ENCODE data around the gene CACNA1C. TPM values are rescaled to one million over a fixed set of nuclear protein-coding genes. Genes with fewer than 3 reads are reported as not detected.
A peak's percentile ranks its signal among the peaks of the same experiment; 100 is the strongest.

CACNA1C gene
- polyA plus RNA-seq, 1 donor from 2014 or later: 0.06 TPM

DNA sequence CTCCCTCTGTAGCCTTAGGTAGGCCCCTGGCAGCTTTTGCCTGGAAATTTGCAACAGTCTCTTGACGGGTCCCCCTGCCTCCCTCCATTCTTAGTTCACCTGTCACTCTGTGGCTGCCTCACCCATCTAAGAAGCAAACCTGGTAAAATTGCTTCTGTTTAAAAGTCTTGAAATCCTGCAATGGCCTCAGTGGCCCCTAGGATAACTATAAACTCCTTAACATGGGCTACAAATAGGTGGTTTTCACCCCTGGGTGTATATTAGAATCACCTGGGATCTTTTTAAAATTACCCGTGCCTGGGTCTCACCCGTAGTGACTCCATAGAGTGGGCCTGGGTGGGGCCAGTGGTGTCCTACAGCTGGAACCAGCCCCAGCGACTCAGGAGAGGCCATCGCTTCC lies 332.7 kb downstream of the CACNA1C start:
- peaks cover 0 to 3% (median 0%) of the 10 kb centered on the region in 3 donors for H3K4me1 Mint-ChIP-seq
- no peaks in the 10 kb centered on the region for H3K36me3 Mint-ChIP-seq
- H3K9me3 Mint-ChIP-seq: peaks cover 0 to 2% (median 0%) of the 10 kb centered on the region in 3 donors
- no peak overlapping the region for H3K4me3 Mint-ChIP-seq
- no peaks in the 10 kb centered on the region for H3K27me3 Mint-ChIP-seq
- no peak overlapping the region for H3K27ac Mint-ChIP-seq

GRCh38 chr12:2386566-2386965 lies 333.8 kb downstream of the CACNA1C start:
- H3K27ac Mint-ChIP-seq: no peak overlapping the region
- peaks cover 1% of the 10 kb centered on the region for H3K27me3 Mint-ChIP-seq
- H3K4me3 Mint-ChIP-seq: no peak overlapping the region
- H3K36me3 Mint-ChIP-seq: no peaks in the 10 kb centered on the region
- peaks cover 0 to 4% (median 0%) of the 10 kb centered on the region in 3 donors for H3K9me3 Mint-ChIP-seq
- peaks cover 0 to 3% (median 0%) of the 10 kb centered on the region in 3 donors for H3K4me1 Mint-ChIP-seq

DNA sequence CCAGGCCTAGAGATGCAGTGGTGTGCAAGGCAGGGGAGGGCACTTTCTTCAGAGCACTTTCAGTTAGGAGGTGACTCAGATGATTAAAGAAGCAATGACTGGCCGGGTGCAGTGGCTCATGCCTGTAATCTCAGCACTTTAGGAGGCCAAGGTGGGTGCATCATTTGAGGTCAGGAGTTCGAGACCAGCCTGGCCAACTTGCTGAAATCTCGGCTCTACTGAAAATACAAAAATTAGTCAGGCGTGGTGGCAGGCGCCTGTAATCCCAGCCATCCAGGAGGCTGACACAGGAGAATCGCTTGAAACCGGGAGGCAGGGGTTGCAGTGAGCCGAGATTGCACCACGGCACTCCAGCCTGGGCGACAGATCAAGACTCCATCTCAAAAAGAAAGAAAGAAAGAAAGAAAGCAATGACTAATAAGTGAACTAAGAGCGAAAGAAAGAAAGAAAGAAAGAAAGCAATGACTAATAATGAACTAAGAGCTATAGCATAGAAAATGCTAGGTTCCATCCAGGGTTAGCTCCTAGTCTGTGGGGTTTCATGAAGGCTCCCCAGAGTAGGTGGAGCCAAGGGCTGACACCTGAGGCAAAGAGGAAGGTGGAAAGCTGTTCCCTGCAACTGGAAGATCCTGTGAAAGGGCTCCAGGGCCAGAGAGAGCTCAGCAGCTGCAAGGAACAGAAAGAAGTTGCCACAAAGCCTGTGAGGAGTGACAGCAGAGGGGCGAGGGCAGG lies 334.5 kb downstream of the CACNA1C start:
- Mint-ChIP-seq H3K36me3 (no peaks in the 10 kb centered on the region), H3K9me3 (peaks cover 0 to 4% (median 0%) of the 10 kb centered on the region in 3 donors), H3K27me3 (peaks cover 1% of the 10 kb centered on the region), H3K27ac (no peak overlapping the region), H3K4me3 (no peak overlapping the region), H3K4me1 (peaks cover 0 to 3% (median 0%) of the 10 kb centered on the region in 3 donors)

DNA sequence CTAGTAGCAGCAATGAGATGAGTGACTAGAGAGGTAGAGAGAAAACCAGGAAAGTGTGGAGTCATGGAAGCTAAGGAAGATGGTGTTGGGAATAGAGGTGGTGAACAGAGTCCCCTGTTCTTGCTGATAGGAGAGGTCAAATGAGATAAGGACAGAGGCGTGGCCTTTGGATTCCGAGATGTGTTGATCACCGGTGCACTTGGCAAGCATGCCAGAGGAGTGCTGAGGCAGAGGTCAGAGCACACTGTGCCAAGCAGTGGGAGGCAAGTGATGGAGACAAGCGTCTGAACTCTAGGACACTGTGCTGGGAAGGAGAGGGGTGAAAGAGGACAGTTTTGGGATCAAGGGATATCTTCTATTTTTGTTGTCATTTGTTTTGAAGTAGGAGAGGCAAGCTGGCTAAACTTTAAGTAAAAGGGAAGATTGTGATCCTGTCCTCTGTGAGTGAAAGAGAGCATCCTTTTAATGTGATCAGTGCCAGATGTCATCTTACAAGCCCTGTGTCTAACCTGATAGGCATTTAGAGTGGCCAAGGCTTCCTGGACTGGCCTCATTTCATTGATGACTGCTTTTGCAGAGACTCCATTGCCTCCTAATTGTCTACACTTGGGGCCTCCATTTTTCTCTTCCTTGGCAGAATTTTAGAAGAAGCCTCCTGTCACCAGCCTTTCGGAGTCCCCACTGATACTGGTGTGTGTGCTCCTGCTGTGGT lies 336.4 kb downstream of the CACNA1C start:
- Mint-ChIP-seq H3K27me3 (peaks cover 1% of the 10 kb centered on the region), H3K36me3 (no peaks in the 10 kb centered on the region), H3K4me1 (no peaks in the 10 kb centered on the region), H3K9me3 (peaks cover 0 to 4% (median 0%) of the 10 kb centered on the region in 3 donors), H3K27ac (no peak overlapping the region), H3K4me3 (no peak overlapping the region)

GRCh38 chr12:2390133-2390532 lies 337.3 kb downstream of the CACNA1C start:
- peak overlapping the region in 1 of 3 donors; percentile 25 for H3K27ac Mint-ChIP-seq
- no peak overlapping the region for H3K4me3 Mint-ChIP-seq
- peaks cover 2% of the 10 kb centered on the region for H3K27me3 Mint-ChIP-seq
- no peaks in the 10 kb centered on the region for H3K4me1 Mint-ChIP-seq
- peaks cover 0 to 4% (median 0%) of the 10 kb centered on the region in 3 donors for H3K9me3 Mint-ChIP-seq
- H3K36me3 Mint-ChIP-seq: no peaks in the 10 kb centered on the region

GRCh38 chr12:2390850-2391390 lies 338.1 kb downstream of the CACNA1C start:
- Mint-ChIP-seq H3K27ac (peak overlapping the region in 1 of 3 donors; percentile 25), H3K9me3 (peaks cover 0 to 4% (median 0%) of the 10 kb centered on the region in 3 donors), H3K27me3 (peaks cover 2% of the 10 kb centered on the region), H3K36me3 (no peaks in the 10 kb centered on the region), H3K4me1 (no peaks in the 10 kb centered on the region), H3K4me3 (no peak overlapping the region)

- peaks cover 2% of the 10 kb centered on the region for H3K27me3 Mint-ChIP-seq
- H3K9me3 Mint-ChIP-seq: peaks cover 0 to 4% (median 0%) of the 10 kb centered on the region in 3 donors
- H3K27ac Mint-ChIP-seq: no peak overlapping the region
- H3K4me1 Mint-ChIP-seq: no peaks in the 10 kb centered on the region
- H3K4me3 Mint-ChIP-seq: no peak overlapping the region
- no peaks in the 10 kb centered on the region for H3K36me3 Mint-ChIP-seq
Observed at GRCh38 chr12:2391740-2392331, 339.0 kb downstream of the CACNA1C start.

DNA sequence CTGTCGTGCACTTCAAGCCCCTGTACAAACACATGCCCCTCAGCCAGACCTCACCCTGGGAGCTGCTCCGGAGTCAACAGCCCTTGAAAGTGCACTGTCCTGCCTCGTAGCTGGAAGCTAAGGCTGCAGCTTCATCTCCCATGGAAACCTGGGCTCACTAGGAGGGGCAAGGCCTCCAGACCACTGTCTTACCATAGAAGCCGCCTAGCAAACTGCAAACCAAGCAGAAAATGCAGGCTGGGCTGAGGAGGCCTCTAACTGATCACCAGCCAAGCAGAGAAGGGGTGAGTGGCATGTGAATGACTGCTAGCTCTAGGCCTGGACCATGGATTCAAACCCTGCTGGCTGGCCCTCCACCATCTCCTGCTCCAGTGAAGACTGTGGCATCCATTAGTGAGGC lies 340.2 kb downstream of the CACNA1C start:
- Mint-ChIP-seq H3K36me3 (no peaks in the 10 kb centered on the region), H3K27me3 (peaks cover 2% of the 10 kb centered on the region), H3K27ac (no peak overlapping the region), H3K4me1 (no peaks in the 10 kb centered on the region), H3K4me3 (no peak overlapping the region), H3K9me3 (peaks cover 0 to 4% (median 0%) of the 10 kb centered on the region in 3 donors)

DNA sequence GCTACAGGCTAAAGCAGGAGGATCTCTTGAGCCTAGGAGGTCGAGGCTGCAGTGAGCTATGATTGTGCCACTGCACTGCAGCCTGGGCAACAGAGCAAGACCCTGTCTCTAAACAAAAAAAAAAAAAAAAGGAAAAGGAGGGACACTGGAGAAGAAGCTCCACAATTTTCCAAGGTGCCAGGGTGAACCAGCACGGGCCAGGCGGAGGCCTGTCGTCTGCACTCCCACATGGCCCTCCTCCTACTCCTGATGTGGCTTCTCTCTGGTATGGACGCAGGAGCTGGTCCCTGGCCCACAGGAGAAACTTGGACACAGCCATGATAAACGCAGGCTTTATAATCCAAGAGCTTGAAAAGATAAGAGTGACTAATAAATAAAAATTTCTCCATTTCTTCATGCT lies 341.2 kb downstream of the CACNA1C start:
- Mint-ChIP-seq H3K9me3 (peaks cover 0 to 4% (median 0%) of the 10 kb centered on the region in 3 donors), H3K4me3 (no peak overlapping the region), H3K27ac (no peak overlapping the region), H3K36me3 (no peaks in the 10 kb centered on the region), H3K27me3 (peaks cover 3% of the 10 kb centered on the region), H3K4me1 (no peaks in the 10 kb centered on the region)

- no peaks in the 10 kb centered on the region for H3K4me1 Mint-ChIP-seq
- H3K27ac Mint-ChIP-seq: peak overlapping the region in 1 of 3 donors; percentile 14
- no peaks in the 10 kb centered on the region for H3K36me3 Mint-ChIP-seq
- H3K27me3 Mint-ChIP-seq: peaks cover 6% of the 10 kb centered on the region
- H3K9me3 Mint-ChIP-seq: peaks cover 0 to 3% (median 0%) of the 10 kb centered on the region in 3 donors
- H3K4me3 Mint-ChIP-seq: peak overlapping the region in 1 of 4 donors; percentile 45
Observed at GRCh38 chr12:2395354-2395977, 342.7 kb downstream of the CACNA1C start.

DNA sequence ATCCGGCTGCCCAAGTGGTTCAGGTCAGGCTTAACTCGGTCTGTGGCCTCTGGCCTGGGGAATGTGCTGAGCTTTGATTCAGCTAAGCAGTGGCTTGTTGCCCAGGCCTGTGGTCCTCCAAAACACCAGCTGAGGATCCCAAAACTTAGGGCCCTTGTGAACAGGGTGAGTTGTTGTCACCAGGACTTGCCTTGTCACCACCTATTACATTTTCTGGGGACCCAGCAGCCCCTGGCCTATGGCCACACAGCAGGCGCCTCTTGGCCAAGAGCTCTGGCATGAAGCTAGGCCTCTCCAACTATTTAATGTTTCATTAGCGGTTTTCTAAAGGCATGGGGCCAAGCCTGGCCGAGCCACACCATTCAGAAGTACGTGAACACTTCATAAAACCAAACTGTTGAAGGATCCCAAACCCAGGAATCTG lies 343.7 kb downstream of the CACNA1C start:
- no peak overlapping the region for H3K4me3 Mint-ChIP-seq
- no peaks in the 10 kb centered on the region for H3K36me3 Mint-ChIP-seq
- H3K27me3 Mint-ChIP-seq: peaks cover 5% of the 10 kb centered on the region
- H3K4me1 Mint-ChIP-seq: no peaks in the 10 kb centered on the region
- H3K27ac Mint-ChIP-seq: no peak overlapping the region
- no peaks in the 10 kb centered on the region for H3K9me3 Mint-ChIP-seq

DNA sequence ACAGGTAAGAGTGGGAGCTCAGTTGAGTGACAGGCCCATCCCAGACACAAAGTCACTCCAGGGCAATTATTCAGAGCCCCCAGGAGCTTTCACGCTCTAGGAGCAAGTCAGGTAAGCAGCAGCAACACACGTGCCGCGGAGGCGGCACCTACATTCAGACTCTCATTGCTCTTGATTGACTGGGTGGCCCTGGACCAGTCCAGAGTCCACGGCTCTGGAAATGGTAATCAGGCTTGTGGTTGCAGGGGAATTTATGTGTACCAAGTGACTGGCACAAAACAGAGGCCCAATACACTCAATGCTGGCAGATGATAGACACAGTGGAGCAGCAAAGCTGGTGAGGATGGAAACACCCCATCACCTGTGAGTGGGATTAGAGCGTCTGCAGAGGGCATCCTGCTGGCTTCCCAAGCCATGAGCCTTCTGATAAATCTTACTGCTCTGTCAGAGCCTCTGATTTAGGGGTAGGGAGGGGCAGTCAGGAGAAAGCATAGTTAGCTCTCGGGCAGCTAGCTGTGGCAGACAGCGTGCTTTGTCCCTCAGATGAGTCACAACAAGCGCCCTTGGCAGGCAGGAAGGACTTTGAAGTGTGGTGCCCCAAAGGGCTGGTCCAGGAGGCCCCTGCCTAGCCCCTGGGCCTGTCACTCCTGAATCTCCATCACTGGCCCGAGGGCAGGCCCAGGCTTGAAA lies 344.7 kb downstream of the CACNA1C start:
- Mint-ChIP-seq H3K4me3 (no peak overlapping the region), H3K27ac (no peak overlapping the region), H3K4me1 (no peaks in the 10 kb centered on the region), H3K36me3 (no peaks in the 10 kb centered on the region), H3K27me3 (peaks cover 5% of the 10 kb centered on the region), H3K9me3 (no peaks in the 10 kb centered on the region)

DNA sequence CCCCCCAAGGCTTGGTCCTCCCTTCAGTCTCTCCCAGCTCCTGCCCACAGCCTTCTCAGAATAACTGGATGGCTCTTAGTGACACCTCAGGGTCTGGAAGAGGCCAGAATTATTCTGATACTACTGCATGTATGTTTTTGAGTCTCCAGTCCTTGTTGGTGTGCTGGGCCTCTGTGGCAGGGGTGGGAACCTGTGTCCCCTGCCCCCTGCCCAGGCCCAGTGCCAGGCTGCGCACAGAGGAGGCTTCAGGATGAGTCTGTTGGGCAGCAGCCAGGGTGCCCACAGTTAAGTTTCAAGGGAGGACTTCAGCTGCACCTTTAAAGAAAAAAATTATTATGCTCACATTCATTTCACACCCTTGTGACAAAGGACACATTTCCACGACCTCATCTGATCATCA lies 348.3 kb downstream of the CACNA1C start:
- Mint-ChIP-seq H3K4me3 (no peak overlapping the region), H3K4me1 (no peaks in the 10 kb centered on the region), H3K36me3 (no peaks in the 10 kb centered on the region), H3K9me3 (peaks cover 0 to 2% (median 0%) of the 10 kb centered on the region in 3 donors), H3K27me3 (peaks cover 6% of the 10 kb centered on the region), H3K27ac (no peak overlapping the region)

DNA sequence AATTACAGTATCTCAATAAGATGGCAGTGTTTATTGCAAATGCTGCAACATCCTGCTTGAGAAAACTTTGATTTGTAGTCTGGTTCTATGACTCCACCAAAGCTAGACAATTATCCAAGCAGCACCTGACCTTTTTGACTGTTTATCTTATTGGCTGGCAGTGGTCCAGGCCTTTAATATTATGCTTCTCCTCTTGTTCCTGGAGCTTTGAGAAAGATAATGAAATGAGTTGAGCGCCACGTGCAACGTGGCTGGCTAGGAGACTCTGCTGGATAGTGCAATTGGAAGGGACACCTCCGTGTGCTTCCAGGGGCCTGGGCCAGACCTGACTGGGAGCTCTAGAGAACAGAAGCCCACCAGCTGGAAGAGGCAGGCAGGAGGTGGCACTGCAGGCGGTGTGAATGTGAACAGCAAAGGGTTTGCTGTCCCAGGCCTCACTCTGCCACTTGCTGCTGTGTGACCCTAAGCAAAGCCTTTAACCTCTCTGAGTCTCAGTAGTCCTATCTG lies 349.3 kb downstream of the CACNA1C start:
- H3K27me3 Mint-ChIP-seq: peaks cover 8% of the 10 kb centered on the region
- no peaks in the 10 kb centered on the region for H3K4me1 Mint-ChIP-seq
- H3K4me3 Mint-ChIP-seq: no peak overlapping the region
- H3K9me3 Mint-ChIP-seq: peaks cover 0 to 2% (median 0%) of the 10 kb centered on the region in 3 donors
- peak overlapping the region in 1 of 3 donors; percentile 58 for H3K27ac Mint-ChIP-seq
- no peaks in the 10 kb centered on the region for H3K36me3 Mint-ChIP-seq
